H1 (cell line): ENCODE results near the gene SLC27A2. TPM values are rescaled to one million over a fixed set of nuclear protein-coding genes. Genes with fewer than 3 reads are reported as not detected.

Experiments used
- CHD7 ChIP-seq: fragments of 300-600 bp; sonication (generic); IDR thresholded peaks from 2 replicates; pipeline ENCODE4 v1.7.1; 2012; ENCODE audit warnings: low read length, moderate library complexity, mild to moderate bottlenecking, inconsistent platforms; ENCODE audit not compliant: insufficient replicate concordance
- EZH2 ChIP-seq: fragments of 200-600 bp; sonication (generic); IDR thresholded peaks from 2 replicates; pipeline ENCODE4 v1.7.1; 2012; ENCODE audit warnings: low read depth, mild to moderate bottlenecking, moderate library complexity, low read length, inconsistent platforms; ENCODE audit not compliant: severe bottlenecking
- GTF2F1 ChIP-seq: IDR thresholded peaks from 2 replicates; pipeline ENCODE4 v1.6.1; 2012; ENCODE audit warnings: low read depth, low read length, improper control_type of control experiment, borderline replicate concordance
- HDAC6 ChIP-seq: IDR thresholded peaks from one replicate; pipeline ENCODE4 v1.7.1; 2012; ENCODE audit warnings: low read depth, mild to moderate bottlenecking, inconsistent platforms, low read length, moderate library complexity
- JUND ChIP-seq: IDR thresholded peaks from 2 replicates; pipeline ENCODE4 v1.6.1; 2011; ENCODE audit warnings: mild to moderate bottlenecking, improper control_type of control experiment, low read length
- SIRT6 ChIP-seq: IDR thresholded peaks from one replicate; pipeline ENCODE4 v1.7.1; 2012; ENCODE audit warnings: low read length, inconsistent platforms
- polyA plus RNA-seq, 7 experiments: library from polyadenylated mRNA; depleted of rRNA in 3 of 7; stranded (reverse) in 5 of 7; unstranded in 2 of 7; fragments of >200 nt in 5 of 7; fragments of 200-250 nt in 2 of 7; gene quantifications; 1 replicate in 5 of 7; 2 replicates in 1 of 7; 4 replicates in 1 of 7; pipeline versions ENCODE4 v1.2.1 to v1.2.3, GENCODE V29; 2011 to 2013; ENCODE audit warnings: missing spikeins in 2 of 7, mixed read lengths in 2 of 7
- total RNA-seq: library from RNA; stranded (reverse); fragmentation: NEBNext Ultra II Directional; extraction: Animal tissue kit (Norgen Biotek cat#: 25700); gene quantifications from 2 replicates; pipeline ENCODE4 v1.2.1, GENCODE V29; 2021
- TF ChIP-seq, protein P1 (sequence below), 3 experiments: IDR thresholded peaks; 1 replicate in 2 of 3; 2 replicates in 1 of 3; pipeline versions ENCODE4 v1.5.1 to v1.6.1; 2011; ENCODE audit warnings: low read length in 3 of 3, mild to moderate bottlenecking in 3 of 3, inconsistent platforms in 2 of 3, low read depth in 1 of 3, moderate library complexity in 1 of 3; ENCODE audit not compliant: insufficient read depth in 1 of 3; ENCODE audit errors: control extremely low read depth in 1 of 3

The SLC27A2 gene
- total and polyA plus RNA-seq, 2 of the 8 experiments (the other 6 are each of a cell fraction or from before 2014, with no cell fraction given) = 5.6 to 5.8 TPM

DNA sequence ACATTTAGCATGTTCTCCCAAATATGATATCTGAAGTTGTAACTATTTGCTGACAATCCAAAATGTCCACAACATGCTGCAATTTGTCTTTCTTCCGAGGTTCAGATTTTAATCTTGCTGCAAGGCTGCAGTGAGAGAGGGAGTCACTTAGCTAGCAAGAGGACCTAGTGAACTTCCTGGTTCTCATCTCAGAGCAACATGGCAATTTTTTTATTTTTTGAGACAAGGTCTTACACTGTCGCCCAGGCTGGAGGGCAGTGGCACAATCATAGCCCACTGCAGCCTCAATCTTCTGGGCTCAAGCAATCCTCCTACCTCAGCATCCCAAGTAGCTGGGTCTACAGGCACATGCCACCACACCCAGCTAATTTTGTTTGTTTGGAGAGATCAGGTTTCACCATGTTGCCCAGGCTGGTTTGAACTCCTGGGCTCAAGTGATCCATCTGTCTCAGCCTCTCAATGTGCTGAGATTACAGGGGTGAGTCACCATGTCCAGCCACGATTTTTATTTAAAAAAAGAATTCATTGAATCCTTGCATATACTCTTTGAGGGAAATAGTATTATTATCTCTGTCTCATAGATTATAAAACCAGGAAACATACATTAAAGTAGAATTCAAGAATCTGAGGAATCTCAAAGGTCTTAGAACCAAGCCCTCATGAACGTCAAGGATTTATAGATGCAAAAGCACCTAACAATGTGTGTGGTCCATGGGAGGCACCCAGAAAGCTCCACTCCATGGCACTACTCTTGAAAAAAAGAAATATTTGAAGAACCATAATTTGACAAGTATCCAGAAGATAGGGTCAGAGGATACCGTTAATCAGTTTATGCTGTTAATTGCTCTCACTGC is 74.4 kb downstream of the SLC27A2 start (continued):
- TF ChIP-seq CHD7 (no peak), SIRT6 (no peak), GTF2F1 (no peak), JUND (no peak), HDAC6 (no peak), EZH2 (no peak)
- TF ChIP-seq, protein P1, sequence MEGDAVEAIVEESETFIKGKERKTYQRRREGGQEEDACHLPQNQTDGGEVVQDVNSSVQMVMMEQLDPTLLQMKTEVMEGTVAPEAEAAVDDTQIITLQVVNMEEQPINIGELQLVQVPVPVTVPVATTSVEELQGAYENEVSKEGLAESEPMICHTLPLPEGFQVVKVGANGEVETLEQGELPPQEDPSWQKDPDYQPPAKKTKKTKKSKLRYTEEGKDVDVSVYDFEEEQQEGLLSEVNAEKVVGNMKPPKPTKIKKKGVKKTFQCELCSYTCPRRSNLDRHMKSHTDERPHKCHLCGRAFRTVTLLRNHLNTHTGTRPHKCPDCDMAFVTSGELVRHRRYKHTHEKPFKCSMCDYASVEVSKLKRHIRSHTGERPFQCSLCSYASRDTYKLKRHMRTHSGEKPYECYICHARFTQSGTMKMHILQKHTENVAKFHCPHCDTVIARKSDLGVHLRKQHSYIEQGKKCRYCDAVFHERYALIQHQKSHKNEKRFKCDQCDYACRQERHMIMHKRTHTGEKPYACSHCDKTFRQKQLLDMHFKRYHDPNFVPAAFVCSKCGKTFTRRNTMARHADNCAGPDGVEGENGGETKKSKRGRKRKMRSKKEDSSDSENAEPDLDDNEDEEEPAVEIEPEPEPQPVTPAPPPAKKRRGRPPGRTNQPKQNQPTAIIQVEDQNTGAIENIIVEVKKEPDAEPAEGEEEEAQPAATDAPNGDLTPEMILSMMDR (IDR thresholded peaks at IDR 0.05; ENCODE audit: control extremely low read depth in 1 of 3, insufficient read depth in 1 of 3, low read depth in 1 of 3, low read length in 3 of 3) = no peak
